ENCODE data around the gene SUSD5. TPM values are rescaled to one million over a fixed set of nuclear protein-coding genes. Genes with fewer than 3 reads are reported as not detected.

The SUSD5 gene
- total RNA-seq, result 3.4 and 6.2 TPM in 2 replicates

GRCh38 chr3:33218446-33219174 lies at the start of gene SUSD5:
TSS of gene SUSD5 (minus strand) at chr3:33218810. CDS start at chr3:33218797, 13 bp downstream.

DNA sequence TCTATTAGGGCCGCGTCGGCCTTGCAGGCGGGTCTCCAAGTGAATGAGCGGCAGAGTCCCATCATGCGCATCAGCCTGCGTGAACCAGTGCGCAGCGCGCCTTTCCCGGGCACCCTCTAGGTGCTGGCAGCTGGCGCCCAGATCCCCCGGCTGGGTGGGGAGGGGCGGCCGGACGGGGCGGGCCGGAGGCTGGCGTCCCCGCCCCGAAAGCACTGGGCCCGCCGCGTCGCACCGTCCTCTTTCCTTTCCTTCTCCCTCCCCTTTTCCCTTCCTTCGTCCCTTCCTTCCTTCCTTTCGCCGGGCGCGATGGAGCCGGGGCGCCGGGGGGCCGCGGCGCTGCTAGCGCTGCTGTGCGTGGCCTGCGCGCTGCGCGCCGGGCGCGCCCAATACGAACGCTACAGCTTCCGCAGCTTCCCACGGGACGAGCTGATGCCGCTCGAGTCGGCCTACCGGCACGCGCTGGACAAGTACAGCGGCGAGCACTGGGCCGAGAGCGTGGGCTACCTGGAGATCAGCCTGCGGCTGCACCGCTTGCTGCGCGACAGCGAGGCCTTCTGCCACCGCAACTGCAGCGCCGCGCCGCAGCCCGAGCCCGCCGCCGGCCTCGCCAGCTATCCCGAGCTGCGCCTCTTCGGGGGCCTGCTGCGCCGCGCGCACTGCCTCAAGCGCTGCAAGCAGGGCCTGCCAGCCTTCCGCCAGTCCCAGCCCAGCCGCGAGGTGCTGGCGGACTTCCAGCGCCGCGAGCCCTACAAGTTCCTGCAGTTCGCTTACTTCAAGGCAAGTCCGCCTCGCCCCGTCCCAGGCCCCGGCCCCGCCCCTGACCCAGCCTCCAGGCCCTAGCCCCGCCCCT lies 104.6 kb downstream of the SUSD5 start, which contains the start of gene CRTAP:
Gene CRTAP, plus strand, starts transcription at position 243 of the 850 bp plus-strand sequence. Its CDS starts 64 bp downstream, at position 307.

Other genes with a start within 250 kb of the SUSD5 start
- 61.8 and 63.2 TPM in 2 replicates for gene GLB1, start 121.7 kb downstream of the SUSD5 start, total RNA-seq
- gene TMPPE, start 121.7 kb downstream of the SUSD5 start, total RNA-seq, result 1.8 and 2.1 TPM in 2 replicates
- gene CRTAP, start 104.8 kb downstream of the SUSD5 start, total RNA-seq, result 200 and 206 TPM in 2 replicates
- 12.3 and 14.3 TPM in 2 replicates for gene FBXL2, start 58.6 kb upstream of the SUSD5 start, total RNA-seq
- gene UBP1, start 221.6 kb upstream of the SUSD5 start, total RNA-seq, result 40.7 and 44.6 TPM in 2 replicates